IMR-90 (cell line): ENCODE results near the gene ERMARD. TPM values are rescaled to one million over a fixed set of nuclear protein-coding genes. Genes with fewer than 3 reads are reported as not detected.

Experiments
- ATAC-seq: fragments of 200-7000 bp; cut with Tn5 transposase; 2 replicates; pipeline ENCODE4 v1.9.1; 2020; ENCODE audit warnings: low read depth, mild to moderate bottlenecking, moderate library complexity
- BruUV-seq: library from RNA; stranded (reverse); fragments of 400-500 nt; replicated peaks from 2 replicates; lab custom pipeline; 2021; lab: Mats Ljungman, UMichigan
- CTCF ChIA-PET: fragments of 300-600 bp; formaldehyde crosslinking; extraction: SDS; loops from one replicate; lab custom pipeline; 2021; ENCODE audit warnings: antibody characterized with exemption; lab: Yijun Ruan, JAX
- POLR2A ChIA-PET: fragments of 300-600 bp; sonication (Branson Sonifier 250); formaldehyde crosslinking; loops from one replicate; lab custom pipeline; 2022; ENCODE audit warnings: antibody characterized with exemption; ENCODE audit not compliant: unreplicated experiment; lab: Charles Lee
- DNase-seq: peaks from one replicate; pipeline ENCODE4 v3.0.0; 2013
- H2AFZ ChIP-seq: replicated peaks from 2 replicates; pipeline ENCODE3; 2013; ENCODE audit warnings: low read length, mild to moderate bottlenecking; ENCODE audit not compliant: poor library complexity
- H2AK5ac ChIP-seq: 2 replicates; pipeline ENCODE4 v1.6.1; 2013; ENCODE audit warnings: low read depth, low read length, inconsistent platforms
- H2AK9ac ChIP-seq: replicated peaks from 2 replicates; pipeline ENCODE3; 2013; ENCODE audit warnings: mild to moderate bottlenecking, low read depth, low read length, moderate library complexity; ENCODE audit not compliant: poor library complexity
- H2BK120ac ChIP-seq: 2 replicates; pipeline ENCODE4 v1.6.1; 2013; ENCODE audit warnings: low read depth, low read length, inconsistent platforms
- H2BK15ac ChIP-seq: 3 replicates; pipeline ENCODE4 v1.6.1; 2013; ENCODE audit warnings: low read depth, low read length, inconsistent platforms
- H2BK20ac ChIP-seq: 2 replicates; pipeline ENCODE4 v1.6.1; 2013; ENCODE audit warnings: low read depth, mild to moderate bottlenecking, inconsistent platforms, low read length, moderate library complexity
- H2BK5ac ChIP-seq: 2 replicates; pipeline ENCODE4 v1.6.1; 2013; ENCODE audit warnings: mild to moderate bottlenecking, low read depth, low read length, inconsistent platforms; ENCODE audit not compliant: poor library complexity, severe bottlenecking
- H3K14ac ChIP-seq: replicated peaks from 2 replicates; pipeline ENCODE4 v1.6.1; 2013; ENCODE audit warnings: low read depth, low read length, inconsistent platforms
- H3K18ac ChIP-seq: 2 replicates; pipeline ENCODE4 v1.6.1; 2013; ENCODE audit warnings: low read depth, low read length, control low read depth
- H3K23ac ChIP-seq: 2 replicates; pipeline ENCODE4 v1.6.1; 2013; ENCODE audit warnings: low read depth, low read length, inconsistent platforms
- H3K27ac ChIP-seq: 2 replicates; pipeline ENCODE4 v1.5.1; 2013; ENCODE audit warnings: mild to moderate bottlenecking, control low read depth, low read length; ENCODE audit not compliant: insufficient read depth
- H3K27me3 ChIP-seq: 2 replicates; pipeline ENCODE4 v1.6.1; 2013; ENCODE audit warnings: low read length; ENCODE audit not compliant: control insufficient read depth, insufficient read depth
- H3K36me3 ChIP-seq: 2 replicates; pipeline ENCODE4 v1.6.1; 2013; ENCODE audit warnings: low read length, mixed read lengths; ENCODE audit not compliant: control insufficient read depth, insufficient read depth
- H3K4ac ChIP-seq: 2 replicates; pipeline ENCODE4 v1.6.1; 2013; ENCODE audit warnings: low read depth, low read length, inconsistent platforms
- H3K4me1 ChIP-seq: 2 replicates; pipeline ENCODE4 v1.6.1; 2013; ENCODE audit warnings: low read length, mixed read lengths; ENCODE audit not compliant: control insufficient read depth, insufficient read depth
- H3K4me2 ChIP-seq: 2 replicates; pipeline ENCODE4 v1.6.1; 2013; ENCODE audit warnings: low read depth, mild to moderate bottlenecking, control low read depth, low read length, moderate library complexity
- H3K4me3 ChIP-seq: 2 replicates; pipeline ENCODE4 v1.5.1; 2013; ENCODE audit warnings: low read depth, mild to moderate bottlenecking, control low read depth, low read length, moderate library complexity; ENCODE audit not compliant: insufficient read depth
- H3K56ac ChIP-seq: 2 replicates; pipeline ENCODE4 v1.6.1; 2013; ENCODE audit warnings: low read length, inconsistent platforms; ENCODE audit not compliant: insufficient read depth; ENCODE audit errors: extremely low read depth
- H3K79me1 ChIP-seq, 2 experiments: 2 replicates each; pipeline ENCODE4 v1.6.1; 2013; ENCODE audit warnings: low read length in 2 of 2, inconsistent platforms in 1 of 2, low read depth in 1 of 2
- H3K9ac ChIP-seq: 2 replicates; pipeline ENCODE4 v1.6.1; 2013; ENCODE audit warnings: low read depth, low read length, control low read depth
- H3K9me1 ChIP-seq: 2 replicates; pipeline ENCODE4 v1.6.1; 2013; ENCODE audit warnings: low read length, inconsistent platforms; ENCODE audit not compliant: insufficient read depth
- H3K9me3 ChIP-seq: 2 replicates; pipeline ENCODE4 v1.6.1; 2013; ENCODE audit warnings: low read length; ENCODE audit not compliant: control insufficient read depth, insufficient read depth
- H4K20me1 ChIP-seq: 2 replicates; pipeline ENCODE4 v1.6.1; 2013; ENCODE audit warnings: low read length, inconsistent platforms; ENCODE audit not compliant: insufficient read depth
- H4K5ac ChIP-seq: 2 replicates; pipeline ENCODE4 v1.6.1; 2013; ENCODE audit warnings: mild to moderate bottlenecking, low read depth, low read length, control low read depth
- H4K8ac ChIP-seq, 2 experiments: 2 replicates each; pipeline ENCODE4 v1.6.1; 2013; ENCODE audit warnings: low read depth in 2 of 2, low read length in 2 of 2, control low read depth in 1 of 2, inconsistent platforms in 1 of 2
- H4K91ac ChIP-seq: 2 replicates; pipeline ENCODE4 v1.6.1; 2013; ENCODE audit warnings: low read depth, low read length, inconsistent platforms; ENCODE audit not compliant: insufficient read depth
- BHLHE40 ChIP-seq: fragments of 150-350 bp; IDR thresholded peaks from 2 replicates; pipeline ENCODE4 v1.6.1; 2016; ENCODE audit warnings: mild to moderate bottlenecking, low read depth, low read length
- CHD1 ChIP-seq: IDR thresholded peaks from 2 replicates; pipeline ENCODE4 v1.6.1; 2012; ENCODE audit warnings: low read depth, low read length, improper control_type of control experiment
- CTCF ChIP-seq: conservative IDR thresholded peaks from 2 replicates; pipeline ENCODE4 v1.5.1; 2012; ENCODE audit warnings: mild to moderate bottlenecking, low read depth, low read length, improper control_type of control experiment
- ELK1 ChIP-seq: fragments of 150-350 bp; IDR thresholded peaks from 2 replicates; pipeline ENCODE4 v1.6.1; 2016; ENCODE audit warnings: low read depth, mild to moderate bottlenecking, low read length, moderate library complexity, borderline replicate concordance
- FOS ChIP-seq: fragments of 150-350 bp; IDR thresholded peaks from 2 replicates; pipeline ENCODE4 v1.6.1; 2016; ENCODE audit warnings: low read depth, low read length
- MAFK ChIP-seq: IDR thresholded peaks from 2 replicates; pipeline ENCODE4 v1.6.1; 2012; ENCODE audit warnings: low read depth, low read length, improper control_type of control experiment
- MAZ ChIP-seq: IDR thresholded peaks from 2 replicates; pipeline ENCODE4 v1.6.1; 2012; ENCODE audit warnings: low read depth, mild to moderate bottlenecking, low read length, improper control_type of control experiment, moderate library complexity, borderline replicate concordance
- MXI1 ChIP-seq: IDR thresholded peaks from 2 replicates; pipeline ENCODE4 v1.6.1; 2012; ENCODE audit warnings: low read depth, mild to moderate bottlenecking, low read length, moderate library complexity, borderline replicate concordance
- NFE2L2 ChIP-seq: fragments of 150-350 bp; IDR thresholded peaks from 2 replicates; pipeline ENCODE4 v1.6.1; 2016; ENCODE audit warnings: low read depth, mild to moderate bottlenecking, low read length
- POLR2A ChIP-seq: IDR thresholded peaks from 2 replicates; pipeline ENCODE4 v1.6.1; 2012; ENCODE audit warnings: mild to moderate bottlenecking, low read depth, low read length
- RAD21 ChIP-seq: IDR thresholded peaks from 2 replicates; pipeline ENCODE4 v1.6.1; 2012; ENCODE audit warnings: low read length, improper control_type of control experiment
- SMC3 ChIP-seq: fragments of 150-350 bp; IDR thresholded peaks from 2 replicates; pipeline ENCODE4 v1.6.1; 2016; ENCODE audit warnings: low read depth, mild to moderate bottlenecking, antibody characterized with exemption, low read length, moderate library complexity
- WGBS, 2 experiments: methylation state at CpG; one replicate each; pipeline versions ENCODE4 v1.1.5 to v1.1.7; 2013; ENCODE audit warnings: missing lambda C conversion rate in 2 of 2; ENCODE audit not compliant: insufficient read length in 1 of 2; ENCODE audit errors: extremely low coverage in 2 of 2; 5-methylcytosine and 5-hydroxymethylcytosine counted together
- dilution Hi-C: fragments of 300-500 bp; cut with HindIII; formaldehyde crosslinking; loops from one replicate; pipeline ENCODE4 v1.14.3; 2018; ENCODE audit warnings: low sequenced_read_pairs; ENCODE audit not compliant: unreplicated experiment
- in situ Hi-C: fragments of 300-500 bp; cut with MboI; formaldehyde crosslinking; loops from 3 replicates; pipeline ENCODE4 v1.14.3; 2019; ENCODE audit warnings: low sequenced_read_pairs, inconsistent platforms, mixed read lengths
- intact Hi-C: fragments of 100-400 bp; cut with micrococcal nuclease; formaldehyde crosslinking; loops from 2 replicates; pipeline ENCODE4 v1.10.0; 2022
- polyA plus RNA-seq, 3 experiments: library from polyadenylated mRNA; depleted of rRNA; stranded (reverse); fragments of >200 nt; gene quantifications; 2 replicates each; pipeline ENCODE4 v1.2.3, GENCODE V29; 2012; ENCODE audit warnings: low replicate concordance in 1 of 3
- total RNA-seq: library from RNA; depleted of rRNA; stranded (reverse); fragments of >200 nt; gene quantifications from 2 replicates; pipeline ENCODE4 v1.2.3, GENCODE V29; 2012

Gene ERMARD
- total and polyA plus RNA-seq, 2 of the 4 experiments (the other 2 are of a cell fraction): 15.1 to 25.4 TPM

GRCh38 chr6:169813969-169814368 is 62.5 kb downstream of the ERMARD start:
- in situ Hi-C loops: no loop called here
- H3K23ac ChIP-seq: no peak overlapping the region
- H2BK120ac ChIP-seq: no peak overlapping the region
- H2AK5ac ChIP-seq: no peak overlapping the region
- ATAC-seq: no peak
- H3K56ac ChIP-seq: no peak overlapping the region
- no peaks in the 10 kb centered on the region for H4K20me1 ChIP-seq
- TF ChIP-seq BHLHE40 (no peak), FOS (no peak), MAFK (no peak), SMC3 (no peak), ELK1 (no peak), RAD21 (no peak), NFE2L2 (no peak), MXI1 (no peak), CTCF (no peak), CHD1 (no peak), MAZ (no peak), POLR2A (no peak)
- H3K9me1 ChIP-seq: no peaks in the 10 kb centered on the region
- H3K79me1 ChIP-seq: no peaks in the 10 kb centered on the region
- no peak overlapping the region for H2AK9ac ChIP-seq
- no peak overlapping the region for H2BK5ac ChIP-seq
- no peak overlapping the region for H3K9ac ChIP-seq
- POLR2A ChIA-PET: no interaction called here
- no peak overlapping the region for H3K4me3 ChIP-seq
- H3K4me2 ChIP-seq: no peak overlapping the region
- intact Hi-C loops: no loop called here
- H3K14ac ChIP-seq: no peak overlapping the region
- H3K27me3 ChIP-seq: peaks cover 7% of the 10 kb centered on the region; the same call in 1 of the 2 replicates
- no peak overlapping the region for H3K18ac ChIP-seq
- no peak overlapping the region for H4K5ac ChIP-seq
- no peak overlapping the region for H3K4ac ChIP-seq
- WGBS, 2 experiments: no CpG with 5 or more reads among the region's 11 CpGs
- CTCF ChIA-PET: no interaction called here
- no peak overlapping the region for H4K91ac ChIP-seq
- DNase-seq: no peak
- H3K36me3 ChIP-seq: no peaks in the 10 kb centered on the region
- no peaks in the 10 kb centered on the region for H3K4me1 ChIP-seq
- H2BK20ac ChIP-seq: no peak overlapping the region
- dilution Hi-C loops: no loop called here
- no peak overlapping the region for H2BK15ac ChIP-seq
- no peak overlapping the region for H2AFZ ChIP-seq
- H3K9me3 ChIP-seq: no peaks in the 10 kb centered on the region
- no peak overlapping the region for H4K8ac ChIP-seq
- H3K27ac ChIP-seq: no peak overlapping the region
- no TSS peak for BruUV-seq
